OCI-LY3 (cell line): ENCODE results near the gene MTOR.

Experiments
- EZH2phosphoT487 ChIP-seq: fragments of 200-600 bp; shearing (Covaris generic); IDR thresholded peaks from 2 replicates; pipeline ENCODE4 v1.6.1; 2018; ENCODE audit warnings: antibody characterized with exemption, mixed run types, low read depth
- TF ChIP-seq, protein P1 (sequence below): fragments of 200-600, 300-600 bp; sonication (generic); IDR thresholded peaks from 2 replicates; pipeline ENCODE4 v1.5.1; 2014; ENCODE audit warnings: antibody characterized with exemption, low read length, low read depth

DNA sequence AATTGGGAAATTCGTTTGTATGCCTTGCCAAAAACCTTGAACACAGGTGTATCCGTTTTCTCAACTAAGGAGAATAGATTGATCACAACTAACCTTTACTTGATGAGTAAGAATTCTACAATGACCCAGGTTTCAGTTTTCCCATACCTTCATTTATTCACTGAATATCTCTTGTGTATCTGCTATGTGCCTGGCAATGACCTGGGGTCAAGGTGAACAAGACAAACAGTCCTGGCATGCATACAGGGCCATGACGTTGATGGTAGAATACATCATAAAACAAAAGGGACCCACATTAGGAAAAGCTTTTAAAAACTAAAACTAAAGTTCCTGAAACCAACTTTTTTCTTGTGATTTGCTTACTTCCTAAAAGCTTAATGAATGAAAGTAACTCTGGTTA, 130.5 kb downstream of the MTOR start:
- TF ChIP-seq, protein P1, sequence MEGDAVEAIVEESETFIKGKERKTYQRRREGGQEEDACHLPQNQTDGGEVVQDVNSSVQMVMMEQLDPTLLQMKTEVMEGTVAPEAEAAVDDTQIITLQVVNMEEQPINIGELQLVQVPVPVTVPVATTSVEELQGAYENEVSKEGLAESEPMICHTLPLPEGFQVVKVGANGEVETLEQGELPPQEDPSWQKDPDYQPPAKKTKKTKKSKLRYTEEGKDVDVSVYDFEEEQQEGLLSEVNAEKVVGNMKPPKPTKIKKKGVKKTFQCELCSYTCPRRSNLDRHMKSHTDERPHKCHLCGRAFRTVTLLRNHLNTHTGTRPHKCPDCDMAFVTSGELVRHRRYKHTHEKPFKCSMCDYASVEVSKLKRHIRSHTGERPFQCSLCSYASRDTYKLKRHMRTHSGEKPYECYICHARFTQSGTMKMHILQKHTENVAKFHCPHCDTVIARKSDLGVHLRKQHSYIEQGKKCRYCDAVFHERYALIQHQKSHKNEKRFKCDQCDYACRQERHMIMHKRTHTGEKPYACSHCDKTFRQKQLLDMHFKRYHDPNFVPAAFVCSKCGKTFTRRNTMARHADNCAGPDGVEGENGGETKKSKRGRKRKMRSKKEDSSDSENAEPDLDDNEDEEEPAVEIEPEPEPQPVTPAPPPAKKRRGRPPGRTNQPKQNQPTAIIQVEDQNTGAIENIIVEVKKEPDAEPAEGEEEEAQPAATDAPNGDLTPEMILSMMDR, result no peak
- TF ChIP-seq EZH2phosphoT487, result no peak
